Measurements from ENCODE around the gene PSMF1. TPM values are rescaled to one million over a fixed set of nuclear protein-coding genes. Genes with fewer than 3 reads are reported as not detected.
A peak's percentile ranks its signal among the peaks of the same experiment; 100 is the strongest.
"Not testable (repeated sequence)": the region's sequence is repeated elsewhere in the genome, so short reads cannot be mapped to it uniquely, and the experiment has no call there.

The PSMF1 gene
- total and polyA plus RNA-seq, 2 donors (not counting 1 experiment from before 2014, with no cell fraction given), result 26.4 to 141 TPM

DNA sequence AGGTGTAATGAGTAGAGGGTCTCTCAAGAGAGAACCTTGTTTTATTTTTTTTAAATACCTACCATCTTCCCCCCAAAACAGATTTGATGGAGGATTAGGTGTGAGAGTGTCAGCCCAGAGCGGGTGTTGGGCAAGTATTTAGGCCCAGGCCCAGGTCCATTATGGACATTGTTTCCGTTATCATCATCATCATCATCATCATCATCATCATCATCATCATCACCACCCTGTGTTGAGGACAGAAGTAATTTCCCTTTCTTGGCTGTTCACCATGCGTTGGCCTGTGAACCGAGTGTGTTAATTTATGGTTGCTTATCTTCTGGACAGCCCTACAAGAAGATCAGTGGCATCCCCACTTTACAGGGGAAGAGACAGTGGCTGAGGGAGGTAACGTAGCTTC is 28.6 kb downstream of the PSMF1 start:
- H4K20me1 ChIP-seq (ENCODE audit: control insufficient read depth, extremely low read depth, insufficient read depth, low read length), result peaks cover 3% of the 10 kb centered on the region
- H2AFZ ChIP-seq (ENCODE audit: low read length), result no peak overlapping the region
- TF ChIP-seq, protein P1, sequence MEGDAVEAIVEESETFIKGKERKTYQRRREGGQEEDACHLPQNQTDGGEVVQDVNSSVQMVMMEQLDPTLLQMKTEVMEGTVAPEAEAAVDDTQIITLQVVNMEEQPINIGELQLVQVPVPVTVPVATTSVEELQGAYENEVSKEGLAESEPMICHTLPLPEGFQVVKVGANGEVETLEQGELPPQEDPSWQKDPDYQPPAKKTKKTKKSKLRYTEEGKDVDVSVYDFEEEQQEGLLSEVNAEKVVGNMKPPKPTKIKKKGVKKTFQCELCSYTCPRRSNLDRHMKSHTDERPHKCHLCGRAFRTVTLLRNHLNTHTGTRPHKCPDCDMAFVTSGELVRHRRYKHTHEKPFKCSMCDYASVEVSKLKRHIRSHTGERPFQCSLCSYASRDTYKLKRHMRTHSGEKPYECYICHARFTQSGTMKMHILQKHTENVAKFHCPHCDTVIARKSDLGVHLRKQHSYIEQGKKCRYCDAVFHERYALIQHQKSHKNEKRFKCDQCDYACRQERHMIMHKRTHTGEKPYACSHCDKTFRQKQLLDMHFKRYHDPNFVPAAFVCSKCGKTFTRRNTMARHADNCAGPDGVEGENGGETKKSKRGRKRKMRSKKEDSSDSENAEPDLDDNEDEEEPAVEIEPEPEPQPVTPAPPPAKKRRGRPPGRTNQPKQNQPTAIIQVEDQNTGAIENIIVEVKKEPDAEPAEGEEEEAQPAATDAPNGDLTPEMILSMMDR (conservative IDR thresholded peaks at IDR 0.05 in 1 of 2, IDR thresholded peaks at IDR 0.05 in 1 of 2; ENCODE audit: low read depth in 1 of 2, low read length in 2 of 2), result no peak
- no peak for TF ChIP-seq EZH2 (IDR thresholded peaks at IDR 0.05; ENCODE audit: low read length, missing control alignments)
- no peak overlapping the region for H3K4me2 ChIP-seq (ENCODE audit: extremely low read depth, insufficient read depth, low read length)
- H3K27ac ChIP-seq (ENCODE audit: insufficient read depth, low read length), result no peak overlapping the region
- H3K9ac ChIP-seq (ENCODE audit: insufficient read depth, low read length), result no peak overlapping the region
- H3K79me2 ChIP-seq (ENCODE audit: control insufficient read depth, insufficient read depth, low read length), result no peaks in the 10 kb centered on the region
- H3K27me3 ChIP-seq (ENCODE audit: control insufficient read depth, insufficient read depth, low read length), result no peaks in the 10 kb centered on the region
- no peak overlapping the region for H3K4me3 ChIP-seq (replicated peaks in 1 of 4; ENCODE audit: control extremely low read depth in 1 of 4, insufficient read depth in 1 of 4, low read depth in 3 of 4, low read length in 4 of 4)
- DNase-seq (ENCODE audit: low read depth in 2 of 2), result no peak
- H3K4me1 ChIP-seq (ENCODE audit: control insufficient read depth, extremely low read depth, insufficient read depth, low read length), result no peaks in the 10 kb centered on the region
- H3K36me3 ChIP-seq (ENCODE audit: control insufficient read depth, insufficient read depth, low read length), result peaks cover 2% of the 10 kb centered on the region
- no peaks in the 10 kb centered on the region for H3K9me3 ChIP-seq (ENCODE audit: control insufficient read depth, insufficient read depth, low read depth, low read length)

- not testable (repeated sequence) for H3K9ac ChIP-seq (ENCODE audit: insufficient read depth, low read length); H4K20me1 ChIP-seq (ENCODE audit: control insufficient read depth, extremely low read depth, insufficient read depth, low read length); H3K36me3 ChIP-seq (ENCODE audit: control insufficient read depth, insufficient read depth, low read length)
Observed at GRCh38 chr20:1149812-1150211, 31.4 kb downstream of the PSMF1 start.

GRCh38 chr20:1150218-1150617 is 31.8 kb downstream of the PSMF1 start:
- H4K20me1 ChIP-seq (ENCODE audit: control insufficient read depth, extremely low read depth, insufficient read depth, low read length), result no peaks in the 10 kb centered on the region
- no peak for TF ChIP-seq EZH2 (IDR thresholded peaks at IDR 0.05; ENCODE audit: low read length, missing control alignments)
- TF ChIP-seq, protein P1 (conservative IDR thresholded peaks at IDR 0.05 in 1 of 2, IDR thresholded peaks at IDR 0.05 in 1 of 2; ENCODE audit: low read depth in 1 of 2, low read length in 2 of 2), result no peak
- H3K4me3 ChIP-seq (replicated peaks in 1 of 4; ENCODE audit: control extremely low read depth in 1 of 4, insufficient read depth in 1 of 4, low read depth in 3 of 4, low read length in 4 of 4), result no peak overlapping the region
- no peak overlapping the region for H3K9ac ChIP-seq (ENCODE audit: insufficient read depth, low read length)
- peak; percentile 6 to 34 for DNase-seq (ENCODE audit: low read depth in 2 of 2)
- no peaks in the 10 kb centered on the region for H3K9me3 ChIP-seq (ENCODE audit: control insufficient read depth, insufficient read depth, low read depth, low read length)
- H2AFZ ChIP-seq (ENCODE audit: low read length), result no peak overlapping the region
- no peaks in the 10 kb centered on the region for H3K79me2 ChIP-seq (ENCODE audit: control insufficient read depth, insufficient read depth, low read length)
- peaks cover 2% of the 10 kb centered on the region for H3K36me3 ChIP-seq (ENCODE audit: control insufficient read depth, insufficient read depth, low read length)
- H3K4me1 ChIP-seq (ENCODE audit: control insufficient read depth, extremely low read depth, insufficient read depth, low read length), result no peaks in the 10 kb centered on the region
- H3K27me3 ChIP-seq (ENCODE audit: control insufficient read depth, insufficient read depth, low read length), result no peaks in the 10 kb centered on the region
- no peak overlapping the region for H3K4me2 ChIP-seq (ENCODE audit: extremely low read depth, insufficient read depth, low read length)
- H3K27ac ChIP-seq (ENCODE audit: insufficient read depth, low read length), result no peak overlapping the region

More at GRCh38 chr20:1149812-1150211, 31.4 kb downstream of the PSMF1 start:
- not testable (repeated sequence) for H3K4me1 ChIP-seq (ENCODE audit: control insufficient read depth, extremely low read depth, insufficient read depth, low read length); H3K4me3 ChIP-seq (replicated peaks in 1 of 4; ENCODE audit: control extremely low read depth in 1 of 4, insufficient read depth in 1 of 4, low read depth in 3 of 4, low read length in 4 of 4); H3K27me3 ChIP-seq (ENCODE audit: control insufficient read depth, insufficient read depth, low read length); H3K9me3 ChIP-seq (ENCODE audit: control insufficient read depth, insufficient read depth, low read depth, low read length); H3K79me2 ChIP-seq (ENCODE audit: control insufficient read depth, insufficient read depth, low read length); DNase-seq (ENCODE audit: low read depth in 2 of 2); H2AFZ ChIP-seq (ENCODE audit: low read length); H3K4me2 ChIP-seq (ENCODE audit: extremely low read depth, insufficient read depth, low read length); H3K27ac ChIP-seq (ENCODE audit: insufficient read depth, low read length)

Data from fibroblast of lung (primary cell).